ENCODE data around the gene UBD. TPM values are rescaled to one million over a fixed set of nuclear protein-coding genes. Genes with fewer than 3 reads are reported as not detected.

UBD gene
- total and polyA plus RNA-seq, 2 experiments from 2014 or later = 154 to 158 TPM

DNA sequence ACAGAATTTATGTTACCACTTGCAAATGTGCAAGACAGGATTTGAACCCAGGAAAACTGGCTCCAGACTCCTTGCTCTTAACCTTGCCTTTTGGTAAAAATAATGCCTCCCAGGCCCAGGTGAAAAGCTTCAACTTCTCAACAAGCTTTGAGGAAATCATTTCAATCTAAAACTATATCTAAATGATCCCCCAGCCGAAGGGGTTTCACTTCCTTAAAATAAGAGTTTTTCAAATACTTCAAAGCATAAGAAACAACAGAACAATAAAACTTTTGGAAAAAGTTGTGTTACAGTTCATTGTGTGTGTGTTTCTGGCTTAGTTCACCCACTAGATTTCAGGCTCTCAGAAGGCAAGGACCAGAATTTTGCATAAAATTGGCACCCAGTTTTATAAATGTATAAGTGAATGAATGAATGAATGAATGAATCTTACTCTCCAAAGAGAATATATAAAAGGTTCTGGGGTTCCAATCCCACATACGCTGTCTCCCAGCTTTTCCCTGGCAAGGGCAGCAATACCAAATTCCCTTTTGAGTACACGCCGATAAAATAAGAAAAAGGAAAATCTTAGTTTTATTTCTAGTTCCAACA lies 30.8 kb upstream of the UBD start:
- Histone ChIP-seq H3K9me3 (ENCODE audit: low read depth) (no peaks in the 10 kb centered on the region), H3K4me2 (no peak overlapping the region), H4K20me1 (ENCODE audit: insufficient read depth, poor library complexity, severe bottlenecking) (no peaks in the 10 kb centered on the region), H3K27ac (no peak overlapping the region), H2AFZ (no peak overlapping the region), H3K4me3 (no peak overlapping the region), H3K27me3 (no peaks in the 10 kb centered on the region), H3K4me1 (ENCODE audit: insufficient read depth) (no peaks in the 10 kb centered on the region), H3K9me2 (replicated peaks; ENCODE audit: insufficient read depth) (no peaks in the 10 kb centered on the region), H3K79me2 (no peaks in the 10 kb centered on the region), H3K36me3 (replicated peaks; ENCODE audit: insufficient read depth, low read depth) (no peaks in the 10 kb centered on the region)
- WGBS (ENCODE audit: low lambda C conversion rate, missing lambda C conversion rate) = 93% methylated on average over 4 of the region's 4 CpGs
- DNase-seq (ENCODE audit: low spot score) = no peak
- TF ChIP-seq, protein P1, sequence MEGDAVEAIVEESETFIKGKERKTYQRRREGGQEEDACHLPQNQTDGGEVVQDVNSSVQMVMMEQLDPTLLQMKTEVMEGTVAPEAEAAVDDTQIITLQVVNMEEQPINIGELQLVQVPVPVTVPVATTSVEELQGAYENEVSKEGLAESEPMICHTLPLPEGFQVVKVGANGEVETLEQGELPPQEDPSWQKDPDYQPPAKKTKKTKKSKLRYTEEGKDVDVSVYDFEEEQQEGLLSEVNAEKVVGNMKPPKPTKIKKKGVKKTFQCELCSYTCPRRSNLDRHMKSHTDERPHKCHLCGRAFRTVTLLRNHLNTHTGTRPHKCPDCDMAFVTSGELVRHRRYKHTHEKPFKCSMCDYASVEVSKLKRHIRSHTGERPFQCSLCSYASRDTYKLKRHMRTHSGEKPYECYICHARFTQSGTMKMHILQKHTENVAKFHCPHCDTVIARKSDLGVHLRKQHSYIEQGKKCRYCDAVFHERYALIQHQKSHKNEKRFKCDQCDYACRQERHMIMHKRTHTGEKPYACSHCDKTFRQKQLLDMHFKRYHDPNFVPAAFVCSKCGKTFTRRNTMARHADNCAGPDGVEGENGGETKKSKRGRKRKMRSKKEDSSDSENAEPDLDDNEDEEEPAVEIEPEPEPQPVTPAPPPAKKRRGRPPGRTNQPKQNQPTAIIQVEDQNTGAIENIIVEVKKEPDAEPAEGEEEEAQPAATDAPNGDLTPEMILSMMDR (IDR thresholded peaks at IDR 0.05; ENCODE audit: poor library complexity) = no peak
- TF ChIP-seq EZH2 (IDR thresholded peaks at IDR 0.05; ENCODE audit: borderline replicate concordance) = no peak
- TF ChIP-seq EZH2phosphoT487 (IDR thresholded peaks at IDR 0.05; ENCODE audit: low read depth, severe bottlenecking, unreplicated experiment) = no peak

DNA sequence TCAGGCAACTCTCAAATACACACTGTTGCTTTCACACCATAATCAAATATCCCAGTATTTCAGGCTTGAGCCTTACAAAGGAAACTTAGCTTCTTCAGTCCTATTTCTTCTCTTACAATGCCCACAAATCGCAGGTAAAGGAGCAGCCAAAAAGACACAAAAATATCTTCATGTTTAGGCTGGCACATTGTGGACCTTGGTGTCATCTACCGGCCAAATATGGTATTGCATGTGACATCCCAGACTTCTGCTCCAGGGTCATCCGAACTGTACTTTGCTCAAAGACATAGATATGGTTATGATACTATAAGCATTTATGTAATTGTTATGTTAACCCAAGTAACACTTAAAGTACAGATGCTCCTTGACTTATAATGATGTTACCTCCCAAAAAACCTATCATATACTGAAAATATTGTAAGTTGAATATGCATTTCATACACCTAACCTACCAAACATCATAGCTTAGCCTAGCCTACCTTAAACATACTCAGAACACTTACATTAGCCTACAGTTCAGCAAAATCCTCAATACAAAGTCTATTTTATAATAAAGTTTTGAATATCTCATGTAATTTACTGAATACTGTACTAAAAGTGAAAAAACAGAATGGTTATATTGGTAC lies 30.0 kb upstream of the UBD start:
- no peak for TF ChIP-seq EZH2 (IDR thresholded peaks at IDR 0.05; ENCODE audit: borderline replicate concordance)
- no peak for TF ChIP-seq EZH2phosphoT487 (IDR thresholded peaks at IDR 0.05; ENCODE audit: low read depth, severe bottlenecking, unreplicated experiment)
- TF ChIP-seq, protein P1 (IDR thresholded peaks at IDR 0.05; ENCODE audit: poor library complexity) = peak; percentile 89
- Histone ChIP-seq H3K9me2 (replicated peaks; ENCODE audit: insufficient read depth) (no peaks in the 10 kb centered on the region), H3K36me3 (replicated peaks; ENCODE audit: insufficient read depth, low read depth) (no peaks in the 10 kb centered on the region), H3K9me3 (ENCODE audit: low read depth) (no peaks in the 10 kb centered on the region), H3K4me3 (no peak overlapping the region), H3K4me1 (ENCODE audit: insufficient read depth) (no peaks in the 10 kb centered on the region), H4K20me1 (ENCODE audit: insufficient read depth, poor library complexity, severe bottlenecking) (no peaks in the 10 kb centered on the region), H3K4me2 (no peak overlapping the region), H2AFZ (no peak overlapping the region), H3K79me2 (no peaks in the 10 kb centered on the region), H3K27ac (no peak overlapping the region), H3K27me3 (no peaks in the 10 kb centered on the region)
- DNase-seq (ENCODE audit: low spot score) = peak; percentile 71
- 16% methylated on average over 3 of the region's 3 CpGs for WGBS (ENCODE audit: low lambda C conversion rate, missing lambda C conversion rate)

DNA sequence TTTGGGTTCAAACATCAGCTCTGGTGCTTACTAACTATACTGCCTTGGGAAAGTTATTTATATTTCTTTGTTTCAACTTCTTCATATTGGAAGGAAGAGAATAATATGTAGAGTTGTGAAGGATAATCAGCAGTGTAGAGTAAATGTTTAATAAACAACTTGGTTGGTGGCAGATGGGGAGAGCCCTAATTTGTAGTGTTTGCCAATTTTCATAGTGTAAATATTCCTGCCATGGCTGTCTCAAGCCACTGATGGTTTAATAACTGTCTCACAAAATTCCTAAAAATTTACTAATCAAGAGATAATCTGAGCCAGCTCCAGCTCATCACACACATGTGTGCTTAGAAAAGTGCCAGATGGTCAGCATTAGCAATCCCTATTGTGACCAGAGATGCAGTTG lies 25.3 kb upstream of the UBD start, which contains the start of gene OR2H2:
OR2H2 (plus strand) TSS at position 301 of the 400 bp plus-strand sequence. CDS start 2,824 bp downstream, outside the sequence.
- no peak within 1 kb of the TSS for H3K4me3 ChIP-seq
- no peaks in the 10 kb centered on the region for H3K79me2 ChIP-seq
- no peak within 1 kb of the TSS for H3K27ac ChIP-seq
- DNase-seq (ENCODE audit: low spot score) = no peak
- no peaks in the 10 kb centered on the region for H3K4me1 ChIP-seq (ENCODE audit: insufficient read depth)
- no peak within 1 kb of the TSS for H2AFZ ChIP-seq
- H4K20me1 ChIP-seq (ENCODE audit: insufficient read depth, poor library complexity, severe bottlenecking) = no peaks in the 10 kb centered on the region
- TF ChIP-seq EZH2 (IDR thresholded peaks at IDR 0.05; ENCODE audit: borderline replicate concordance) = no peak
- no peak for TF ChIP-seq EZH2phosphoT487 (IDR thresholded peaks at IDR 0.05; ENCODE audit: low read depth, severe bottlenecking, unreplicated experiment)
- TF ChIP-seq, protein P1 (IDR thresholded peaks at IDR 0.05; ENCODE audit: poor library complexity) = no peak
- H3K4me2 ChIP-seq = no peak within 1 kb of the TSS
- H3K9me2 ChIP-seq (replicated peaks; ENCODE audit: insufficient read depth) = no peaks in the 10 kb centered on the region
- no peaks in the 10 kb centered on the region for H3K27me3 ChIP-seq
- H3K36me3 ChIP-seq (replicated peaks; ENCODE audit: insufficient read depth, low read depth) = no peaks in the 10 kb centered on the region
- H3K9me3 ChIP-seq (ENCODE audit: low read depth) = no peaks in the 10 kb centered on the region

All from hepatocyte (in vitro differentiated cells).